ENCODE results near the gene SPNS1. TPM values are rescaled to one million over a fixed set of nuclear protein-coding genes. Genes with fewer than 3 reads are reported as not detected.

Gene SPNS1
- total RNA-seq, 1 experiment from 2014 or later, result 38.6 TPM

- no peaks in the 10 kb centered on the region for H3K23me2 ChIP-seq (ENCODE audit: insufficient read length, low read depth, low read length, poor library complexity, severe bottlenecking)
- H2AFZ ChIP-seq (ENCODE audit: low read length), result no peak overlapping the region
- H2BK12ac ChIP-seq (ENCODE audit: insufficient read length, low read depth, low read length), result no peak overlapping the region
- no peaks in the 10 kb centered on the region for H3K36me3 Mint-ChIP-seq (ENCODE audit: insufficient read depth in 1 of 3, low read depth in 3 of 3)
- no peaks in the 10 kb centered on the region for H3K27me3 ChIP-seq (ENCODE audit: insufficient read depth, low read length)
- peaks cover 0 to 3% of the 10 kb centered on the region in 2 experiments; a peak in 1 of 5 replicates for H3K9me3 Mint-ChIP-seq
- H3T11ph ChIP-seq (ENCODE audit: low read length), result no peak overlapping the region
- no peak overlapping the region for H2AK5ac ChIP-seq (ENCODE audit: insufficient read length, low read length)
- no peak overlapping the region for H3K4ac ChIP-seq (ENCODE audit: low read depth, low read length)
- H4K8ac ChIP-seq (replicated peaks; ENCODE audit: insufficient read length, low read depth, low read length), result no peak overlapping the region
- H3K4me2 ChIP-seq (ENCODE audit: insufficient read depth, insufficient read length, low read length), result no peak overlapping the region
- no peak overlapping the region for H2BK5ac ChIP-seq (ENCODE audit: insufficient read length, low read length)
- no peak overlapping the region for H3K56ac ChIP-seq (ENCODE audit: insufficient read length, low read depth, low read length)
- no peaks in the 10 kb centered on the region for H3K9me3 ChIP-seq (ENCODE audit: control insufficient read depth, low read depth, low read length)
- H2BK120ac ChIP-seq (ENCODE audit: low read depth, low read length, poor library complexity, severe bottlenecking), result no peak overlapping the region
- no peaks in the 10 kb centered on the region for H3K4me1 ChIP-seq (ENCODE audit: insufficient read depth, low read length)
- H2BK20ac ChIP-seq (ENCODE audit: low read depth, low read length, poor library complexity, severe bottlenecking), result no peak overlapping the region
- H3K4me3 Mint-ChIP-seq, result no peak overlapping the region
- DNase-seq, result no peak
- no peaks in the 10 kb centered on the region for H3K79me1 ChIP-seq (ENCODE audit: insufficient read depth, low read depth, low read length, poor library complexity, severe bottlenecking)
- H3K9ac ChIP-seq (ENCODE audit: extremely low read depth, insufficient read length, low read length), result no peak overlapping the region
- no peak overlapping the region for H3K23ac ChIP-seq (ENCODE audit: insufficient read length, low read depth, low read length)
- H3K27ac Mint-ChIP-seq, result no peak overlapping the region; a peak in 1 of 7 replicates
- peaks cover 3% of the 10 kb centered on the region for H3K27me3 Mint-ChIP-seq (ENCODE audit: low read depth)
- no peak overlapping the region for H2BK15ac ChIP-seq (ENCODE audit: low read depth, low read length)
- no peaks in the 10 kb centered on the region for H3K4me1 Mint-ChIP-seq
- no peak overlapping the region for H3K14ac ChIP-seq (ENCODE audit: insufficient read depth, low read length)
- no peaks in the 10 kb centered on the region for H3K79me2 ChIP-seq (ENCODE audit: insufficient read depth, low read length)
- TF ChIP-seq, protein P1, sequence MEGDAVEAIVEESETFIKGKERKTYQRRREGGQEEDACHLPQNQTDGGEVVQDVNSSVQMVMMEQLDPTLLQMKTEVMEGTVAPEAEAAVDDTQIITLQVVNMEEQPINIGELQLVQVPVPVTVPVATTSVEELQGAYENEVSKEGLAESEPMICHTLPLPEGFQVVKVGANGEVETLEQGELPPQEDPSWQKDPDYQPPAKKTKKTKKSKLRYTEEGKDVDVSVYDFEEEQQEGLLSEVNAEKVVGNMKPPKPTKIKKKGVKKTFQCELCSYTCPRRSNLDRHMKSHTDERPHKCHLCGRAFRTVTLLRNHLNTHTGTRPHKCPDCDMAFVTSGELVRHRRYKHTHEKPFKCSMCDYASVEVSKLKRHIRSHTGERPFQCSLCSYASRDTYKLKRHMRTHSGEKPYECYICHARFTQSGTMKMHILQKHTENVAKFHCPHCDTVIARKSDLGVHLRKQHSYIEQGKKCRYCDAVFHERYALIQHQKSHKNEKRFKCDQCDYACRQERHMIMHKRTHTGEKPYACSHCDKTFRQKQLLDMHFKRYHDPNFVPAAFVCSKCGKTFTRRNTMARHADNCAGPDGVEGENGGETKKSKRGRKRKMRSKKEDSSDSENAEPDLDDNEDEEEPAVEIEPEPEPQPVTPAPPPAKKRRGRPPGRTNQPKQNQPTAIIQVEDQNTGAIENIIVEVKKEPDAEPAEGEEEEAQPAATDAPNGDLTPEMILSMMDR (conservative IDR thresholded peaks at IDR 0.05), result no peak
- no peak overlapping the region for H3K18ac ChIP-seq (ENCODE audit: insufficient read length, low read depth, low read length)
- no peak overlapping the region for H3K27ac ChIP-seq (ENCODE audit: insufficient read length, low read depth, low read length)
- WGBS (ENCODE audit: extremely low coverage, insufficient read length, low lambda C conversion rate), result no CpG with 5 or more reads among the region's 10 CpGs
- no peaks in the 10 kb centered on the region for H4K20me1 ChIP-seq (ENCODE audit: control insufficient read depth, insufficient read depth, insufficient read length)
- H4K91ac ChIP-seq (ENCODE audit: insufficient read length, low read depth, low read length), result no peak overlapping the region
- H4K5ac ChIP-seq (ENCODE audit: insufficient read length, low read depth, low read length), result no peak overlapping the region
These were observed 17.9 kb downstream of the SPNS1 start for GRCh38 chr16:28992496-28992895.
